CD4-positive, CD25-positive, alpha-beta regulatory T cell (primary cell): Measurements from ENCODE around the gene FAM200B. TPM values are rescaled to one million over a fixed set of nuclear protein-coding genes. Genes with fewer than 3 reads are reported as not detected.

Experiments
- ATAC-seq, 2 donors: fragments of 150-1000 bp; cut with Tn5 transposase; one replicate each; pipeline ENCODE4 v1.10.0; 2021; ENCODE audit warnings: low read depth in 2 of 2, moderate number of reproducible peaks in 2 of 2, moderate library complexity in 1 of 2
- DNase-seq, 3 donors: peaks; one replicate each; pipeline versions ENCODE4 v3.0.0 to v3.0.0-alpha.2; 2012 to 2022; ENCODE audit warnings: mixed read lengths in 1 of 3
- H3K27ac ChIP-seq: one replicate; pipeline ENCODE4 v1.7.0; 2013; ENCODE audit warnings: mild to moderate bottlenecking, low read length; ENCODE audit not compliant: insufficient read depth, poor library complexity, severe bottlenecking
- H3K27me3 ChIP-seq: one replicate; pipeline ENCODE4 v1.7.0; 2013; ENCODE audit warnings: low read length; ENCODE audit not compliant: control insufficient read depth, insufficient read depth
- H3K36me3 ChIP-seq: one replicate; pipeline ENCODE4 v1.7.0; 2013; ENCODE audit warnings: mild to moderate bottlenecking, low read length, moderate library complexity; ENCODE audit not compliant: control insufficient read depth, insufficient read depth
- H3K4me1 ChIP-seq: 2 replicates; pipeline ENCODE4 v1.7.0; 2013; ENCODE audit warnings: mild to moderate bottlenecking, low read length; ENCODE audit not compliant: insufficient read depth, control insufficient read depth, poor library complexity, severe bottlenecking
- H3K4me3 ChIP-seq: one replicate; pipeline ENCODE4 v1.7.0; 2013; ENCODE audit warnings: low read depth, mild to moderate bottlenecking, low read length, moderate library complexity
- H3K9me3 ChIP-seq, 2 experiments: 1 replicate in 1 of 2; 2 replicates in 1 of 2; pipeline ENCODE4 v1.7.0; 2013; ENCODE audit warnings: low read length in 2 of 2, mild to moderate bottlenecking in 1 of 2, moderate library complexity in 1 of 2; ENCODE audit not compliant: control insufficient read depth in 2 of 2
- H3K27ac Mint-ChIP-seq, 3 donors: one replicate each; pipeline ENCODE4 v1.8.0; 2020 to 2022; ENCODE audit warnings: mild to moderate bottlenecking in 3 of 3, mixed read lengths in 3 of 3, moderate library complexity in 2 of 3
- H3K27me3 Mint-ChIP-seq: one replicate; pipeline ENCODE4 v1.8.0; 2022; ENCODE audit warnings: mild to moderate bottlenecking, mixed read lengths
- H3K36me3 Mint-ChIP-seq: one replicate; pipeline ENCODE4 v1.8.0; 2020; ENCODE audit warnings: mixed read lengths
- H3K4me1 Mint-ChIP-seq, 4 donors: one replicate each; pipeline ENCODE4 v1.8.0; 2020 to 2022; ENCODE audit warnings: mixed read lengths in 4 of 4, mild to moderate bottlenecking in 1 of 4
- H3K4me3 Mint-ChIP-seq, 4 donors: one replicate each; pipeline ENCODE4 v1.8.0; 2020 to 2022; ENCODE audit warnings: mild to moderate bottlenecking in 4 of 4, mixed read lengths in 4 of 4, moderate library complexity in 3 of 4
- H3K9me3 Mint-ChIP-seq, 7 donors: one replicate each; pipeline ENCODE4 v1.8.0; 2020 to 2022; ENCODE audit warnings: mixed read lengths in 7 of 7, mild to moderate bottlenecking in 3 of 7, moderate library complexity in 2 of 7
- polyA plus RNA-seq, 4 donors: library from polyadenylated mRNA; unstranded; fragments of 300-500 nt; fragmentation: Illumina TruSeq; gene quantifications; one replicate each; pipeline ENCODE4 v1.2.3, GENCODE V29; 2021
- total RNA-seq: library from RNA; stranded (reverse); gene quantifications from one replicate; pipeline ENCODE4 v1.2.3, GENCODE V29; 2022

The FAM200B gene
- total and polyA plus RNA-seq, 5 donors from 2014 or later = 21.0 to 120 (median 97.4) TPM

- no peaks in the 10 kb centered on the region for H3K27me3 Mint-ChIP-seq
- peak overlapping the region in 1 of 3 donors; percentile 98 for H3K27ac Mint-ChIP-seq
- peaks cover 22 to 51% (median 36%) of the 10 kb centered on the region in 4 donors for H3K4me1 Mint-ChIP-seq
- peaks cover 8% of the 10 kb centered on the region for H3K36me3 Mint-ChIP-seq
- peak overlapping the region; percentile 95 to 100 (median 97) for H3K4me3 Mint-ChIP-seq
- Histone ChIP-seq H3K27ac (peak overlapping the region; percentile 85), H3K27me3 (no peaks in the 10 kb centered on the region), H3K9me3 (no peaks in the 10 kb centered on the region), H3K4me1 (peaks cover 33% of the 10 kb centered on the region), H3K36me3 (peaks cover 3% of the 10 kb centered on the region), H3K4me3 (peak overlapping the region; percentile 97)
- no peaks in the 10 kb centered on the region for H3K9me3 Mint-ChIP-seq
- DNase-seq (no peak), ATAC-seq (no peak)
Measured at GRCh38 chr4:15681067-15681371, 608 bp upstream of the FAM200B start.

GRCh38 chr4:15682242-15683142, 865 bp downstream of the FAM200B start:
- H3K36me3 Mint-ChIP-seq = peaks cover 21% of the 10 kb centered on the region
- Histone ChIP-seq H3K36me3 (peaks cover 17% of the 10 kb centered on the region), H3K9me3 (no peaks in the 10 kb centered on the region), H3K4me3 (peak overlapping the region; percentile 97), H3K4me1 (peaks cover 33% of the 10 kb centered on the region), H3K27me3 (no peaks in the 10 kb centered on the region), H3K27ac (peak overlapping the region; percentile 85)
- no peaks in the 10 kb centered on the region for H3K9me3 Mint-ChIP-seq
- ATAC-seq (no peak), DNase-seq (no peak)
- peak overlapping the region; percentile 98 to 99 (median 98) for H3K27ac Mint-ChIP-seq
- H3K27me3 Mint-ChIP-seq = no peaks in the 10 kb centered on the region
- peaks cover 22 to 60% (median 47%) of the 10 kb centered on the region in 4 donors for H3K4me1 Mint-ChIP-seq
- peak overlapping the region; percentile 95 to 100 (median 97) for H3K4me3 Mint-ChIP-seq

GRCh38 chr4:15683143-15683495, 1.5 kb downstream of the FAM200B start:
- Mint-ChIP-seq H3K9me3 (no peaks in the 10 kb centered on the region), H3K4me1 (peaks cover 22 to 61% (median 47%) of the 10 kb centered on the region in 4 donors), H3K27ac (peak overlapping the region in 2 of 3 donors; percentile 45 to 98), H3K36me3 (peaks cover 25% of the 10 kb centered on the region), H3K27me3 (no peaks in the 10 kb centered on the region), H3K4me3 (peak overlapping the region; percentile 39 to 100 (median 96))
- Histone ChIP-seq H3K4me3 (peak overlapping the region; percentile 97), H3K27ac (no peak overlapping the region), H3K36me3 (peaks cover 23% of the 10 kb centered on the region), H3K4me1 (peaks cover 33% of the 10 kb centered on the region), H3K27me3 (no peaks in the 10 kb centered on the region), H3K9me3 (no peaks in the 10 kb centered on the region)
- ATAC-seq = no peak
- no peak for DNase-seq

- H3K36me3 ChIP-seq = peaks cover 26% of the 10 kb centered on the region
- Mint-ChIP-seq H3K4me3 (peak overlapping the region in 1 of 4 donors; percentile 65), H3K27ac (no peak overlapping the region), H3K27me3 (no peaks in the 10 kb centered on the region), H3K9me3 (no peaks in the 10 kb centered on the region), H3K4me1 (peaks cover 22 to 65% (median 49%) of the 10 kb centered on the region in 4 donors), H3K36me3 (peaks cover 31% of the 10 kb centered on the region)
- DNase-seq (no peak), ATAC-seq (no peak)
- no peaks in the 10 kb centered on the region for H3K27me3 ChIP-seq
- no peak overlapping the region for H3K27ac ChIP-seq
- H3K4me1 ChIP-seq = peaks cover 33% of the 10 kb centered on the region
- H3K4me3 ChIP-seq = no peak overlapping the region
- no peaks in the 10 kb centered on the region for H3K9me3 ChIP-seq
Measured at GRCh38 chr4:15684498-15684897, 2.9 kb downstream of the FAM200B start.

GRCh38 chr4:15688051-15688450, 6.4 kb downstream of the FAM200B start:
- ATAC-seq = no peak

GRCh38 chr4:15689540-15689939, 7.9 kb downstream of the FAM200B start:
- Histone ChIP-seq H3K27me3 (no peaks in the 10 kb centered on the region), H3K4me1 (peaks cover 3% of the 10 kb centered on the region), H3K27ac (no peak overlapping the region), H3K4me3 (no peak overlapping the region), H3K9me3 (no peaks in the 10 kb centered on the region), H3K36me3 (peaks cover 26% of the 10 kb centered on the region)
- H3K36me3 Mint-ChIP-seq = peaks cover 31% of the 10 kb centered on the region
- H3K4me3 Mint-ChIP-seq = no peak overlapping the region
- H3K9me3 Mint-ChIP-seq = peaks cover 0 to 2% (median 0%) of the 10 kb centered on the region in 7 donors
- no peak for DNase-seq
- H3K27me3 Mint-ChIP-seq = no peaks in the 10 kb centered on the region
- H3K27ac Mint-ChIP-seq = no peak overlapping the region
- ATAC-seq = no peak
- H3K4me1 Mint-ChIP-seq = peaks cover 9 to 28% (median 21%) of the 10 kb centered on the region in 4 donors

More at GRCh38 chr4:15688051-15688450, 6.4 kb downstream of the FAM200B start:
- no peak overlapping the region for H3K27ac Mint-ChIP-seq
- no peak for DNase-seq
- peaks cover 0 to 2% (median 0%) of the 10 kb centered on the region in 7 donors for H3K9me3 Mint-ChIP-seq
- Histone ChIP-seq H3K4me3 (no peak overlapping the region), H3K9me3 (no peaks in the 10 kb centered on the region), H3K27me3 (no peaks in the 10 kb centered on the region), H3K4me1 (peaks cover 15% of the 10 kb centered on the region), H3K36me3 (peaks cover 26% of the 10 kb centered on the region), H3K27ac (no peak overlapping the region)
- peaks cover 15 to 41% (median 32%) of the 10 kb centered on the region in 4 donors for H3K4me1 Mint-ChIP-seq
- no peak overlapping the region for H3K4me3 Mint-ChIP-seq
- H3K27me3 Mint-ChIP-seq = no peaks in the 10 kb centered on the region
- peaks cover 31% of the 10 kb centered on the region for H3K36me3 Mint-ChIP-seq

- DNase-seq (no peak), ATAC-seq (no peak)
- Histone ChIP-seq H3K9me3 (no peaks in the 10 kb centered on the region), H3K4me1 (no peaks in the 10 kb centered on the region), H3K27me3 (no peaks in the 10 kb centered on the region), H3K36me3 (peaks cover 26% of the 10 kb centered on the region), H3K27ac (no peak overlapping the region), H3K4me3 (no peak overlapping the region)
- Mint-ChIP-seq H3K9me3 (peaks cover 0 to 2% (median 0%) of the 10 kb centered on the region in 7 donors), H3K4me3 (no peak overlapping the region), H3K36me3 (peaks cover 28% of the 10 kb centered on the region), H3K4me1 (peaks cover 2 to 21% (median 15%) of the 10 kb centered on the region in 4 donors), H3K27me3 (no peaks in the 10 kb centered on the region), H3K27ac (no peak overlapping the region)
Measured at GRCh38 chr4:15690020-15690809, 8.6 kb downstream of the FAM200B start.
